ENCODE results near the gene NKAIN2.
"Not testable (repeated sequence)": the region's sequence is repeated elsewhere in the genome, so short reads cannot be mapped to it uniquely, and the experiment has no call there.

NKAIN2 gene

DNA sequence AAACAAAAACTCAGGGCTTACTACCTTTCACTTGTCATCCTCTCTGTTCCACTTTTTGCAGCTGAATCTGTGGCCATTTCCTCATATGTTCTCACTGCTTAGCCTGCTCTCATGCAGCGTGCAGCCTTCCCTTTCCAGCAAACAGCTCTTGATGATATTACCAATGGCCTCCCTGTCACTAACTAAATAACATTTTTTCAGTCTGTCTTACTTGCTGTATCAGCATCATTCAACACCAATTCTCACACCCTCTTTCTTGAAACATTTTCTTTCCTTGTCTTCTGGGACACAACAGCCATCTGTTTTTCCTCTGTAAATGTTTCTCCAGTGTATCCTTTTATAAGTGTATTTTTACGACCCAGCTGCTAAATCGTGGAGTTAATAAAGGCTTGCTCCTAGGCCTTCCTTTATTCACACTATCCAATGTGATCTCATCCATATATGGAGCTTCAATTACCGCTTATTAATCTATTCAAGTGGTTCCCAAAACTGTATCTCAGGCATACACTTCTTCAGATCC is 634.9 kb downstream of the NKAIN2 start:
- no peak for DNase-seq

GRCh38 chr6:124441450-124441849 is 637.8 kb downstream of the NKAIN2 start:
- DNase-seq, result no peak

DNA sequence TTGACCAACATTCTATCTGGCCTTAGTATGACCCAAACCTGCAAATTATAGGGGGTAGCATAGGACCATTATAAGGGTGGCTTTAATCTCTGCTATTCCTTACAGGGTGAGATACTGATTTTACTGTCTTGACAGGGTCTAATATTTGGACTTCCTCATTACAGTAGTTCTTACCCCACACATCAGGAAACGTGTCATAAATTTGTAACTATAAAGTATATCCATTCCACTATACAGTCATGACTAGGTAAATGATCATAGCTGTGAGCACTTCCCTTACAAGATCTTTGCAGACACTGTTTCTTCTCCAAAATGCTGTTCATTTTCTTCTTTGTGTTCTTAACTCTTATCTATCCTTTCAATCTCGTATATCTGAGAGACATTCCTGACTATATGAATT is 639.9 kb downstream of the NKAIN2 start:
- DNase-seq, result no peak

- no peak for DNase-seq
Observed at GRCh38 chr6:124445581-124445980, 641.9 kb downstream of the NKAIN2 start.

DNA sequence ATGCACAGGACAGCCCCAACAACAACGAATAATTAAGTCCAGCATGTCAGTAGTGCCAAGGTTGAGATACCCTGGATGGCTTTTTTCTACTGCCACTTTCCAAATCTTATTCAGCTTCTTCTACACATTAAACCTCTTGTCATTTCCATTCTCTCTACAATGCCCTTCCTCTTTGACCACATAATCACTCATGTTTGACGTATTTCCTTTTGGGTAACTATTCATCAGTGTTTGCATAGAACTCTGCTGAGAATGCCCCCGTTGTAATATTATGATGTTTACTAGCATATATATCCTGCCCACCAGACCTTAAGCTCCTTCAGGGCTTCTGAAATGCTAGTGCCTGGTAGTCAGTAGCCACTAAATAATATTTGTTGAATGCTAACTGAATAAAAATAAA is 643.3 kb downstream of the NKAIN2 start:
- DNase-seq, result no peak

DNA sequence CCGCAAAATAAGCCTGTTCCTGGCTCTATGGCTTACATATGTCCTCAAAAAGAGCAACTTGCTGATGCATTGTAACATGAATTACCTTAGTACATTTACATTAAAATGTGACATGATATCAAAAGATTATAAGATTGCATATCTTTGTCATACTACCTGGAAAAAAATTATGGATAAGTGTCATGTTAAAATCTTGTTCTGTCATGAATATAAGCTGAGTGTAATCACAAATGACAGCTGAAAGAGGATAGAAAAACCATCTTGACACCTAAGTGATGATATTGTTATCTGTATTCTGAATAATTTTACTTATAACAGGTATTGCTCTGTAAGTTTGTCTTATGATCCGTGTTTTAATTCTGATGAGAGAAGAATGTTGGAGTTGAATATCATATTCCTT is 655.6 kb downstream of the NKAIN2 start:
- DNase-seq, result no peak

DNA sequence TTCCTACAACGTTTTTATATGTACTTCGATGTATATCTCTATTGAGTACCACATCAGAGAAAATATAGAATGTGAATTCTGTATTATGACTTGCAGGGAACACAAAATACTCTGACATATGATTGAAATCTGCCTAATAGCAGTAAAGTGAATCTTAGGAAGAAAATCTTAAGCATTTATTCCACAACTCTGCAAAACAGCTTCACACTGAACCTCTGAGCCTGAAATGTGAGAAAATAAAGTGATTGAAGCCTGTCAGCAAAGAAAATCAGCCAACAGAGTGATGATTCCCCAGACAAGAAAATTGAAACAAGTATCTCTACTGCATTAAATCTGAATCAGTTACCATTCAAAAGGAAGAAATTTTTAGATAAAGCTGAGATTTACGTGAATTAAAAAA is 659.1 kb downstream of the NKAIN2 start:
- DNase-seq, result no peak

DNA sequence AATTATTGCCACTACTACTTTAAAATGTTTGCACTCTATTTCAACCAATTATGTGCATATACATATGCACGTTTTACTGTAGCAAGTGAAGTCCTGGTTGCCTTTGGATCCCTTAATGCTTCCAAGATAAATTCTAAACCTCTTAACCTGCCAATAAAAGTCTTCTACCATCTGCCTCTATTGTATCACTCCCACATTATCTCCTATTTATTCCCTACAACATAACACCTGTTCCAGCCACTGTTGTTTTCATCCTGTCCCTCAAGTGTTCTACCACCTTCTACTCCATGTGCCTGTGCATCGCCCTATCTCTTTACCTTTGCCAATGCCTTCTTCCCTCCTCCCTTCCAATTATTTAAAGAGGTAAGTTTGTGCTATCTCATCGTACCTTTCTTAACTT is 659.6 kb downstream of the NKAIN2 start:
- peak in 1 of 14 donors; percentile 50 for DNase-seq

DNA sequence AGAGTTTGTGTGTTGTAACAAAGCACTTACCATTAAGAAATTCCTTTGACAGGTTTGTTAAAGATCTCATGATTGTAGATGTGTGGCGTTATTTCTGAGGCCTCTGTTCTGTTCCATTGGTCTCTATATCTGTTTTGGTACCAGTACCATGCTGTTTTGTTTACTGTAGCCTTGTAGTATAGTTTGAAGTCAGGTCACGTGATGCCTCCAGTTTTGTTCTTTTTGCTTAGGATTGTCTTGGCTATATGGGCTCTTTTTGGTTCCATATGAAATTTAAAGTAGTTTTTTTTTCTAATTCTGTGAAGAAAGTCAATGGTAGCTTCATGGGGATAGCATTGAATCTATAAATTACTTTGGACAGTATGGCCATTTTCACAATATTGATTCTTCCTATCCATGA is 660.9 kb downstream of the NKAIN2 start:
- not testable (repeated sequence) for DNase-seq

DNA sequence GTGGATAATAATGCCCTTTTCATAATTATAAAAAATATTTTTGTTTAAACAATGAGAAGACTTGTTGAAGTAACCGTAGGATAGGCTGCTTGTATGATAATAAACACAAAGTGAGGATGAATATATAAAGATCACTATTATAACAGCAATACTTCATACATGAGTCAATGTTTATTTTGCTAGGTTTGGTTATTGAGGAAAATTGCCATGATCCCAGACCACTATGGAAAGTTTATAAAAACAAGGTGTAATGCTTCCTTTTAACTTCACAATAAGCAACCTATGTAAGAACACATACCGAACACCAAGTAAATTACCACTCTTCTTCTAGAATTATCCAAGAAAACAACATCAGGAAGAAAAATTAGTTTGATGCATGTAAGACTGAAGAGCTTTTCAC is 663.3 kb downstream of the NKAIN2 start:
- no peak for DNase-seq

DNA sequence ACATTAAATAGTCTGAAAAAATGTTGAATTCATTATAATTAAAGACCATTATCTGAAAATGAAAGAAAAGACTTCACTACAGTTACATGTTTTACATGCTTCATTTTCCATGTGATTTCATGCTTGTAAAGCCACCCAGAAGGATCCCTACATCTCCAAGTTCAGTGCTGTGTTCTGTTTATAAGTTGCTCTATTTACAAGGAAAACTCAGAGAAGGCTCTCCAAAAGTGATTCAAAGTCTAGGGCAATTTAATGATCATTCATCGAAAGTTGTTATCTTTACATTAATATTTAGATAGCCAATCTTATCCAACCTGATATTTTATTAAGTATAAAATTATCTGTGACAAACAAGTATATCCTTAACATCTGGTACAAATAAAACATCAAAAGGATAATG is 663.7 kb downstream of the NKAIN2 start:
- no peak for DNase-seq

DNA sequence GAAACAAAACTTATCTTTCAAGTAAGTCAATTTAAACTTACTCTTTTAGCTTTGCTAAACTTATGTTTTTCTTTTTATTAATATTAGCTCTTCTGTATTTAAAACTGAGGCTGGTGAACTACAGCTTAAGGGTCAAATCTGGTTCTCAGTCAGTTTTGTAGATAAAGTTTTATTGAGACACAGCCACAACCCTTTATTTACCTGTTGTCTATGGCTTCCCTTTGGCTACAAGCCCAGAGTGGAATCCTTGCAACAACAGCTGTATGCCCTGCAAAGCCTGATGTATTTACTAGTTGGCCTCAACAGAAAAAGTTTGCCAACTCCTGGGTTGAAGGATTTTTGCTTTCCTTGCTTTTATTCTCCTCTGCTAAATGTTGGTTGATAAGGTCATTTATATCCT is 667.1 kb downstream of the NKAIN2 start:
- no peak for DNase-seq

DNA sequence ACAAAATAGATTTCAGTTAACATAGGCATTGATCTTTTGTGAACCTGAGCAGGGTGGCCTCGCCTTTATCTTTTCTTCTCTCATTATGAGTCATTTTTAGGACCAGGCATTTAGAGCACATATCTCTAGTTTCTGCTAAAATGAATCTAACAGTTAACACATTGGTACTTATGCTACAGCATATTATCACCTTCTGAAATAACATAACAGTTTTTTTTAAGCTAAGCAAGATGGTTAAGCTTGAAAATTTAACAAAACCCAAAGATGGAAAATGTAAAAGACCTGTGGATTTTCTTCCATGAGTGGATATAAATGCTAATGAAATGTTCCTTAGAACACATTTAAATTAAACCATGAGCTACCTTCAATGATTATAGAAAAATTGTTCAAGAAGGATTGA is 671.5 kb downstream of the NKAIN2 start:
- no peak for DNase-seq

DNA sequence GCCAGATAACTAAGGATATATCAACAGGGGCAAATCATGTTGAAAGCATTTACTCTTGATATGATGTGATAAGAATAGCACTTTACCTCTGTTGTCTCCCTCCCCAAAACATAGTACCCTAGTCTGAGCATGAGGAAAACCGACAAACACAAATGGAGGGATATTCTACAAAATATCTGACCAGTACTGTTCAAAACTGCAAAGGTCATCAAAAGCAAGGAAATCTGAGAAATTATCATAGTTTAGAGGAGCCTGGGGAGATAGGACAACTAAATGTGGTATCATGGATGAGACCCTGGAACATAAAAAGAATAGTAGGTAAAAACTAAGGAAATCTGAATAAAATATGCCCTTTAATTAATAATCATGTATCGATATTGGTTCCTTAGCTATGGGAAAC is 675.2 kb downstream of the NKAIN2 start:
- no peak for DNase-seq

DNA sequence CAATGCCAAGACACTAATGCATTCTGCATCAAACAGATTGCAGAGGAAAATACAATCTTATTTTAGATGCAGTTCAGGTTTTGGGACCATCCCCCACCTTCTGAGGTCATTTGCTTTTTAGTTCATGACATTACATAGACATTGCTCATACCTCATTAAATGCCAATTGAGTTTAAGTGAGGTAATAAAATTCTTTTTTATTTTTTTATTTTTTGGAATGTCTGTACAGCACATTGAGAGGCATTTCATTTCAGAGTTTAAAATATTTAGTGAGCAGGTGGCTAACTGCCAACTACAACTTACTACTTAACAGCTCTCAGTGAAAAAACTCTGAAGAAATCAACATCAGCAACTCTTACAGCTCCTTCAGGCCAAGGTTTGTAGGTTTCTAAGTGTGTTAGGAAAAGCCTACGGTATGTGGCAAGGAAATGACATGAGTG is 676.3 kb downstream of the NKAIN2 start:
- DNase-seq, result no peak

GRCh38 chr6:124482071-124482491 is 678.4 kb downstream of the NKAIN2 start:
- no peak for DNase-seq

DNA sequence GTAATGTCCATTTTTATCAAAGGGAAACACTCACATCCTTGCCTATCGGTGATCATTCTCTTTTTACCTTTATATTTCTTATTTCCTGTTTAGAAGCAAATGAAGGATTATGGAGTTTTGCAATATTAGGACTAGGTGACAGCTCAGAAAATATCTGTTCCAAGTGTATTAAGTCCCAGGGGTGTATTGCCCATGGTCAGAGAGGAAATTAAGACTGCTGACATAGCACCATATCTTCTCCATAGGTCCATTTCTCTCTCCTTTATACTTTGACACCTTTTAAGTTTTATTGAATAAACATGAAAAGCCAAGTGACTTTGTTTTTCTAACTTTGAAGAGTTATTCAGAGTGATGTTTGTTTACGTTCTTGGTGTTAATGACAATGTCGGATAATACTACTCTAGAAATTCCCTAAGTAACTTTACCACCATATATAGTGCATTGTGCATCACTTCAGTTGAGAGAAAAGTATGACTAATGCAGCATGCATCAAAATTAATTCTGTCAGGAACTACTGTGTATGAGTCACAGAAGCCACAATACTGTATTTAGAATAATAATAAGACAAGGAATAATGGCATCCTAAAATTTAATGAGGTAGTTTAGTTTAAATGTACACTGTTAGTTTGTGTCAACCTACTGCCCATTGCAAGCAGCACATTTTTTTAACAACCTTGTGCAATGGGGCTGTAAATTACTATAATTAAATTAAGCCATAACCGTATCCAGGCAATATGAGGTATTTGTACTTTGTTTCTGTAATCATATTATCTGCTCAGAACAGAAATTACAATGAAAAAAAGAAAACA is 684.2 kb downstream of the NKAIN2 start:
- DNase-seq, result no peak

DNA sequence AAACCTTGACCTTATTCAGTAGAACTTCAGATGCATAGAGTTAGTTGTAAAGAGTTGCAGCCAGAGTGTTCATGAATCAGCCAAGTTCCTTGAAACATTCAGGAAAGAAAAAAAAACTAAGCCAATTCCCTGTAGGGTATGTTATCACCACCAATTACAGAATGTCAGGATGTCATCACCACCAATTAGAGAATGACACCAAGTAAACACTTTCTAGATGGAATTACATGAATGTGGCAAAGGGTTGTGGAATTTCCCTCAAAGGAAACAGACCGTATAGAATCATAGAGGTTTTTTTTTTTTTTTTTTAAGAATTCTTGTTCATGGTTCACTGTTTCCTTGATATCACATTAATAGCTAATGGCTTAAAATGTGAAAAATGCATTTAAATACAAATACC is 686.5 kb downstream of the NKAIN2 start:
- no peak for DNase-seq

DNA sequence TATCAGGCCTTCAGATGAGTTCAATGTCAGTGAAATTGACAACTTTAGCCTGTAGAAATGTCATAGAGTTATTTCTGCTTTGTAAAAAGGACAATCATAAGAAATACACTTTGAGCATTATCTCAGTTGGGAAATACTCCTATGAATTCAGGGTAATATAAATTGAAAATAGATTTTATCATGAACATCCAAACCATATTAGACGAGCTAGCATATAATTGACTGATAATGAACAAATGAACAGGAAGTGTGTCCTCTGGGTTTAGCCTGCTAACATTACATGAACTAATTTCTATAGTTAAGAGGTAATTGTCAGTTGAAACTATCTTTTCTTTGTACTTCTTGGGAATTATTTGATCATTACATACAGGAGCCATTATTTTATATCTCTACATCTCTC is 689.6 kb downstream of the NKAIN2 start:
- no peak for DNase-seq

GRCh38 chr6:124494956-124495664 is 691.4 kb downstream of the NKAIN2 start:
- DNase-seq, result no peak

- DNase-seq, result no peak
Observed at GRCh38 chr6:124495665-124496190, 692.1 kb downstream of the NKAIN2 start.

DNA sequence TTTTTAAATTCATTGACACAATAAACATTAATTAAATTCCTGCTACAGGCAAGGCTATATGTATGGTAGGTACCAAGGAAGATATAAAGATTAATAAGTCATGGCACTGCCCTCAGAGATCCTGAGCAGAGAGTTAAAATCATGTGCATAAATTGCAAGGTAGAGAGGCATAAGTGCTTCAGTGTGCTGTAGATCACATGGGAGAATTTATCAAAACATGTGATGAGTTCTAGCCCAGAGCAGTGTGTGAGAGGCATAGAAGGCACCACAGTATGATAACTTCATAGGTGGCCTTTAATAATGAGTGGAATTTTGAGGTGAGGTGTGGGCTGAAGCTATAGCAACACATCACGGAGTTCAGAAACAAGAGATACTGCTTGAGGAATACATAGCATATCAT is 692.7 kb downstream of the NKAIN2 start:
- DNase-seq, result no peak

- DNase-seq, result peak in 1 of 14 donors; percentile 60
Observed at GRCh38 chr6:124512431-124512830, 708.8 kb downstream of the NKAIN2 start.

DNA sequence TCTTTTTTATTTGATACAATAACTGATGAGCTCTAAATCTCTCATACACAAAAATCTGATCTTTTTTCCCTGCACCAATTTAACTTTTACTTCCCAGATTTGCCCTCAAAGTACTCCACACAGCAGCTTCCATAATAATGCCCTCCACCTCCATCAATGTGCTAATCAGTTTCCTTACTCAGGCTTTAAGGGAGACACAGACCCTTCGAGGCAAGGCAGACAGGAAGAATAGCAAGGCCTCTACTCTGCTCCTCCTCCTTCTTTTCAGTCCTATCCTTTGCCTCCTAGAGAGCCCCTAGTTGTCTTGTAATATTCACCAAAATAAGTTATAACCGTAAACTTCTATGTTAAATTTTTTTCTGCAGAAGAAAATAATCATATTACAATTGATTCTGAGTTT is 713.7 kb downstream of the NKAIN2 start:
- no peak for DNase-seq

All from C1 segment of cervical spinal cord (tissue), 14 donors.